ENCODE measurements around the gene EGFLAM. TPM values are rescaled to one million over a fixed set of nuclear protein-coding genes. Genes with fewer than 3 reads are reported as not detected.

The EGFLAM gene
- total RNA-seq, 1 experiment from 2014 or later = 9.3 TPM

DNA sequence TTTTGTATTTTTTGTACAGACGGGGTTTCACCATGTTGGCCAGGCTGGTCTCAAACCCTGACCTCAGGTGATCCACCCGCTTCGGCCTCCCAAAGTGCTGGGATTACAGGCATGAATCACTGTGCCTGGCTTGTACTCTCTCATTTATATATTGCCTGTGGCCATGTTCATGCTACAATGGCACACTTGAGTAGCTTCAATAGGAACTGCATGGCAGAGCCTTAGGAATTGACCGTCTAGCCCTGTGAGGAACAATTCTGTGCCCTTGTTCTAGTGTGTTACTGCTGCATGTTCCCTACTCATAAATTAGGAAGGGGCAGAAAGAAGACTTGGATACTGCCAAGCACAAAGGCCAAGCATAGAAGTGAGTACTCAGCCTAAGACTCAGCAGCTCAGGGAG, 193.8 kb downstream of the EGFLAM start:
- Mint-ChIP-seq H3K36me3 (ENCODE audit: insufficient read depth, unreplicated experiment) (peaks cover 30% of the 10 kb centered on the region), H3K4me1 (ENCODE audit: insufficient read depth, unreplicated experiment) (no peaks in the 10 kb centered on the region), H3K27ac (ENCODE audit: low read depth, unreplicated experiment) (no peak overlapping the region), H3K4me3 (ENCODE audit: unreplicated experiment) (no peak overlapping the region), H3K9me3 (ENCODE audit: unreplicated experiment) (no peaks in the 10 kb centered on the region), H3K27me3 (ENCODE audit: insufficient read depth, unreplicated experiment) (no peaks in the 10 kb centered on the region)
- CTCF ChIA-PET = interaction anchor here (0.5 to 4.4 kb wide), 6 partner anchors 11 to 629 kb away, joined by 3 to 18 read pairs (median 4); no protein-coding TSS in a partner anchor
- intact Hi-C loops (cut with micrococcal nuclease) = no loop called here
- POLR2A ChIA-PET = interaction anchor here (1.5 kb wide), 1 partner anchor 30 kb away, joined by 4 read pairs; no protein-coding TSS in a partner anchor
- BruUV-seq (replicated peaks) = no TSS peak
- DNase-seq (ENCODE audit: unreplicated experiment) = no peak
- TF ChIP-seq, protein P1, sequence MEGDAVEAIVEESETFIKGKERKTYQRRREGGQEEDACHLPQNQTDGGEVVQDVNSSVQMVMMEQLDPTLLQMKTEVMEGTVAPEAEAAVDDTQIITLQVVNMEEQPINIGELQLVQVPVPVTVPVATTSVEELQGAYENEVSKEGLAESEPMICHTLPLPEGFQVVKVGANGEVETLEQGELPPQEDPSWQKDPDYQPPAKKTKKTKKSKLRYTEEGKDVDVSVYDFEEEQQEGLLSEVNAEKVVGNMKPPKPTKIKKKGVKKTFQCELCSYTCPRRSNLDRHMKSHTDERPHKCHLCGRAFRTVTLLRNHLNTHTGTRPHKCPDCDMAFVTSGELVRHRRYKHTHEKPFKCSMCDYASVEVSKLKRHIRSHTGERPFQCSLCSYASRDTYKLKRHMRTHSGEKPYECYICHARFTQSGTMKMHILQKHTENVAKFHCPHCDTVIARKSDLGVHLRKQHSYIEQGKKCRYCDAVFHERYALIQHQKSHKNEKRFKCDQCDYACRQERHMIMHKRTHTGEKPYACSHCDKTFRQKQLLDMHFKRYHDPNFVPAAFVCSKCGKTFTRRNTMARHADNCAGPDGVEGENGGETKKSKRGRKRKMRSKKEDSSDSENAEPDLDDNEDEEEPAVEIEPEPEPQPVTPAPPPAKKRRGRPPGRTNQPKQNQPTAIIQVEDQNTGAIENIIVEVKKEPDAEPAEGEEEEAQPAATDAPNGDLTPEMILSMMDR (IDR thresholded peaks at IDR 0.05; ENCODE audit: unreplicated experiment) = no peak

DNA sequence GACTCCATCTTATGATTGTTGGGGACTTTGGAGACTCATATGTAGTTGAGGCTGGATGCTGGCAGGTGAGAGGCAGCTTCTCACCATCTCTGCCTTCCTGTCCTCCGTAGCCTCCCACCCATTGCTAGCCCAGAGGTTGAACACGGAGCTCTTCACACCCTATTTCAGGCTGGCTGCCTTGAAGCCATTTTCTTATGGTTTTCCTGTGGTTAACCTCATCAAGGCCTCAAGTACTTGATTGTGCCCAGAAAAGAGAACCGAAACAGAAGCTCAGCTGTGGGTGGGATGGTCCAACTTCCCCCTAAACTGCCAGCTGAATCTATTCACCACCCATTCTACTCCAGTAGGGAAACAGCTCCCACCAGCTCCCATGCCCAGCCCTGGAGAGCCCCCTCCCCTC, 195.1 kb downstream of the EGFLAM start:
- DNase-seq (ENCODE audit: unreplicated experiment) = no peak
- ChIA-PET CTCF (interaction anchor here (0.7 to 4.4 kb wide), 6 partner anchors 8 to 468 kb away, joined by 3 to 18 read pairs (median 3); no protein-coding TSS in a partner anchor), POLR2A (interaction anchor here (1.5 kb wide), 1 partner anchor 31 kb away, joined by 4 read pairs; no protein-coding TSS in a partner anchor)
- intact Hi-C loops (cut with micrococcal nuclease) = no loop called here
- H3K36me3 Mint-ChIP-seq (ENCODE audit: insufficient read depth, unreplicated experiment) = peaks cover 26% of the 10 kb centered on the region
- H3K27ac Mint-ChIP-seq (ENCODE audit: low read depth, unreplicated experiment) = no peak overlapping the region
- BruUV-seq (replicated peaks) = no TSS peak
- no peaks in the 10 kb centered on the region for H3K4me1 Mint-ChIP-seq (ENCODE audit: insufficient read depth, unreplicated experiment)
- TF ChIP-seq, protein P1 (IDR thresholded peaks at IDR 0.05; ENCODE audit: unreplicated experiment) = no peak
- H3K4me3 Mint-ChIP-seq (ENCODE audit: unreplicated experiment) = no peak overlapping the region
- H3K27me3 Mint-ChIP-seq (ENCODE audit: insufficient read depth, unreplicated experiment) = no peaks in the 10 kb centered on the region
- H3K9me3 Mint-ChIP-seq (ENCODE audit: unreplicated experiment) = no peaks in the 10 kb centered on the region

DNA sequence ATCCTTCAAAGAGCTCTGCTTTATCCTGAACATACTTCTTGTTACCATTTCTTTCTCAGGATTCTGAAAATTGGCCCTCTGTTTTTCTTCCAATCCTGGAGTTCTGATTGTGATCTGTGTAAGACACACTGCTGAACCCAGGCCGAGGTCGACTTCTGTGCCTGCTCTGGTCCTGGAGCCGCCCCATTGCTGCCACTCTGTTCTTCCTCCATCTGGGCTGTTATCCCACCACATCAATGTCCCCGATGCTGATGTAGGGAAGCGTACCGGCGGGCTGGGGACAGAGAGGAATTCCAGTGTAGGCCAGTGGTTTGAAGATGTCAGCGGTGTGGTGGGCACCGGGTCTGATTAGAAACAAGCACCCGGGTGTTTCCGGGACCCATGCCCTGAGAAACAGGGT, 195.6 kb downstream of the EGFLAM start:
- TF ChIP-seq, protein P1 (IDR thresholded peaks at IDR 0.05; ENCODE audit: unreplicated experiment) = no peak
- H3K36me3 Mint-ChIP-seq (ENCODE audit: insufficient read depth, unreplicated experiment) = peaks cover 23% of the 10 kb centered on the region
- no TSS peak for BruUV-seq (replicated peaks)
- ChIA-PET CTCF (interaction anchor here (0.7 to 4.4 kb wide), 7 partner anchors 9 to 468 kb away, joined by 3 to 18 read pairs (median 3); no protein-coding TSS in a partner anchor), POLR2A (no interaction called here)
- intact Hi-C loops (cut with micrococcal nuclease) = no loop called here
- H3K27ac Mint-ChIP-seq (ENCODE audit: low read depth, unreplicated experiment) = no peak overlapping the region
- H3K4me1 Mint-ChIP-seq (ENCODE audit: insufficient read depth, unreplicated experiment) = no peaks in the 10 kb centered on the region
- no peaks in the 10 kb centered on the region for H3K9me3 Mint-ChIP-seq (ENCODE audit: unreplicated experiment)
- no peak for DNase-seq (ENCODE audit: unreplicated experiment)
- H3K4me3 Mint-ChIP-seq (ENCODE audit: unreplicated experiment) = no peak overlapping the region
- H3K27me3 Mint-ChIP-seq (ENCODE audit: insufficient read depth, unreplicated experiment) = no peaks in the 10 kb centered on the region

DNA sequence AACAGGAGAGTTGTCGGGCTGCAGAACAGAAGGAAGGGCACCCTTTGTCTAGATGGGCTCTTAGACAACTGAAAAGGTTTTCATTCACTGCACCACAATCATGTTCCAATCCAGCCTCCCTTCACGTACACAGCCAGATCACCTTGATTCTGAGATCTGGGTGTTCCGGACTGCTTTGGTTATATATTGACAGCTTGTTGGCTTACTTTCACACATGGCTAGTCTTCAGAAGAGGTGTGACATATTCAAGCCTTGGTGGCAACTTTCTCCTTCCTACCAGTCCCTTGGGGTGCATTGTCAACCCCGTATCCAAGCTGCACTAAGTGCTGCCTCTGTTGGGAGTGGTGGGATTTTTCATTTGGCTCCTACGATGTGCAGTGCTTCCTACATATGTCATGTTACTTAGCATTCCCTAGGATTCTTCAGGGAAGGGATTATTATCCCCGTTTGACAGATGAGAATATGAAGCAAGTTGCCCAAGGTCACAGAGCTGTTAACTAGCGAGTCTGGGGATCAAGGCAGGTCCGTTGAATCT, 197.5 kb downstream of the EGFLAM start:
- no peaks in the 10 kb centered on the region for H3K9me3 Mint-ChIP-seq (ENCODE audit: unreplicated experiment)
- no peak overlapping the region for H3K27ac Mint-ChIP-seq (ENCODE audit: low read depth, unreplicated experiment)
- no peaks in the 10 kb centered on the region for H3K4me1 Mint-ChIP-seq (ENCODE audit: insufficient read depth, unreplicated experiment)
- POLR2A ChIA-PET = interaction anchor here (0.5 to 1.9 kb wide), 4 partner anchors 9 to 361 kb away, joined by 3 to 7 read pairs (median 4); no protein-coding TSS in a partner anchor
- peaks cover 19% of the 10 kb centered on the region for H3K36me3 Mint-ChIP-seq (ENCODE audit: insufficient read depth, unreplicated experiment)
- no peaks in the 10 kb centered on the region for H3K27me3 Mint-ChIP-seq (ENCODE audit: insufficient read depth, unreplicated experiment)
- intact Hi-C loops (cut with micrococcal nuclease) = no loop called here
- no TSS peak for BruUV-seq (replicated peaks)
- no peak overlapping the region for H3K4me3 Mint-ChIP-seq (ENCODE audit: unreplicated experiment)
- CTCF ChIA-PET = interaction anchor here (0.7 to 2.3 kb wide), 5 partner anchors 10 to 353 kb away, joined by 3 to 8 read pairs (median 5); no protein-coding TSS in a partner anchor
- TF ChIP-seq, protein P1 (IDR thresholded peaks at IDR 0.05; ENCODE audit: unreplicated experiment) = no peak
- no peak for DNase-seq (ENCODE audit: unreplicated experiment)

Measured in MCF 10A (cell line).